Upper lobe of right lung (tissue), 1 donor: ENCODE results near the gene PODXL2. TPM values are rescaled to one million over a fixed set of nuclear protein-coding genes. Genes with fewer than 3 reads are reported as not detected.

ENCODE experiments used
- ATAC-seq: fragments of 200-7000 bp; cut with Tn5 transposase; one replicate; pipeline ENCODE4 v1.9.1; 2020; ENCODE audit warnings: mild to moderate bottlenecking, moderate library complexity
- DNase-seq: peaks from one replicate; pipeline ENCODE4 v3.0.0-alpha.2; 2020
- H3K27ac ChIP-seq: fragments of 200-600 bp; one replicate; pipeline ENCODE4 v1.8.0; 2022
- H3K27me3 ChIP-seq: fragments of 200-600 bp; one replicate; pipeline ENCODE4 v1.8.0; 2022; ENCODE audit warnings: mild to moderate bottlenecking
- H3K36me3 ChIP-seq: fragments of 200-600 bp; one replicate; pipeline ENCODE4 v1.8.0; 2022
- H3K4me1 ChIP-seq: fragments of 200-600 bp; one replicate; pipeline ENCODE4 v1.8.0; 2022
- H3K4me3 ChIP-seq: fragments of 200-600 bp; one replicate; pipeline ENCODE4 v1.8.0; 2022; ENCODE audit warnings: mild to moderate bottlenecking
- H3K9me3 ChIP-seq: fragments of 200-600 bp; one replicate; pipeline ENCODE4 v1.8.0; 2022
- CTCF ChIP-seq: fragments of 200-600 bp; IDR thresholded peaks from one replicate; pipeline ENCODE4 v1.8.0; 2022; ENCODE audit warnings: antibody characterized with exemption
- intact Hi-C: fragments of 100-400 bp; cut with DNase I; formaldehyde crosslinking; loops from one replicate; pipeline ENCODE4 v1.11.0; 2022
- total RNA-seq: library from RNA; stranded (reverse); fragmentation: NEBNext Ultra II Directional; extraction: Animal tissue kit (Norgen Biotek cat#: 25700); gene quantifications from one replicate; pipeline ENCODE4 v1.2.1, GENCODE V29; 2021
- donor health status: DM: no; HTN: yes; CAD: no; lungs with severe emphysema.

The PODXL2 gene
- total RNA-seq, 1 donor from 2014 or later: 3.7 TPM

- Histone ChIP-seq H3K27ac (no peak overlapping the region), H3K4me3 (no peak overlapping the region), H3K27me3 (no peaks in the 10 kb centered on the region), H3K36me3 (no peaks in the 10 kb centered on the region), H3K4me1 (no peaks in the 10 kb centered on the region), H3K9me3 (no peaks in the 10 kb centered on the region)
- intact Hi-C loops: no loop called here
- no peak for ATAC-seq
- no peak for TF ChIP-seq CTCF
- DNase-seq: no peak
These were observed 17.6 kb downstream of the PODXL2 start for GRCh38 chr3:127646501-127647046.

GRCh38 chr3:127647166-127647844 is 18.3 kb downstream of the PODXL2 start:
- no peak for ATAC-seq
- no peak for TF ChIP-seq CTCF
- Histone ChIP-seq H3K4me3 (no peak overlapping the region), H3K4me1 (no peaks in the 10 kb centered on the region), H3K9me3 (no peaks in the 10 kb centered on the region), H3K36me3 (no peaks in the 10 kb centered on the region), H3K27ac (no peak overlapping the region), H3K27me3 (no peaks in the 10 kb centered on the region)
- DNase-seq: no peak
- intact Hi-C loops: no loop called here

- no peak for ATAC-seq
These were observed 18.8 kb downstream of the PODXL2 start for GRCh38 chr3:127647845-127648204.

GRCh38 chr3:127650236-127650635 is 21.3 kb downstream of the PODXL2 start:
- no peak overlapping the region for H3K27ac ChIP-seq
- no peaks in the 10 kb centered on the region for H3K36me3 ChIP-seq
- no peaks in the 10 kb centered on the region for H3K27me3 ChIP-seq
- ATAC-seq: no peak
- DNase-seq: no peak
- intact Hi-C loops: no loop called here
- no peak overlapping the region for H3K4me3 ChIP-seq
- TF ChIP-seq CTCF: no peak
- no peaks in the 10 kb centered on the region for H3K9me3 ChIP-seq
- no peaks in the 10 kb centered on the region for H3K4me1 ChIP-seq

More at GRCh38 chr3:127647845-127648204, 18.8 kb downstream of the PODXL2 start:
- Histone ChIP-seq H3K27ac (no peak overlapping the region), H3K4me3 (no peak overlapping the region), H3K27me3 (no peaks in the 10 kb centered on the region), H3K9me3 (no peaks in the 10 kb centered on the region), H3K36me3 (no peaks in the 10 kb centered on the region), H3K4me1 (no peaks in the 10 kb centered on the region)
- intact Hi-C loops: no loop called here
- no peak for DNase-seq
- no peak for TF ChIP-seq CTCF

GRCh38 chr3:127651516-127652172 is 22.7 kb downstream of the PODXL2 start:
- intact Hi-C loops: no loop called here
- peak; percentile 55 for ATAC-seq
- no peaks in the 10 kb centered on the region for H3K4me1 ChIP-seq
- H3K4me3 ChIP-seq: no peak overlapping the region
- TF ChIP-seq CTCF: no peak
- H3K9me3 ChIP-seq: no peaks in the 10 kb centered on the region
- no peaks in the 10 kb centered on the region for H3K27me3 ChIP-seq
- no peak overlapping the region for H3K27ac ChIP-seq
- H3K36me3 ChIP-seq: no peaks in the 10 kb centered on the region
- DNase-seq: no peak
